K562 (cell line): Measurements from ENCODE around the gene ZNF626. TPM values are rescaled to one million over a fixed set of nuclear protein-coding genes. Genes with fewer than 3 reads are reported as not detected.

ENCODE experiments used
- ARHGAP35 ChIP-seq: fragments of 450-650 bp; IDR thresholded peaks from 2 replicates; pipeline ENCODE4 v1.6.1; 2018; ENCODE audit not compliant: partially characterized antibody
- E4F1 ChIP-seq: fragments of 250-450 bp; sonication (Bioruptor Pico); IDR thresholded peaks from 2 replicates; pipeline ENCODE4 v1.5.0; 2021; ENCODE audit warnings: mild to moderate bottlenecking, borderline replicate concordance
- EP400 ChIP-seq: fragments of 450-650 bp; IDR thresholded peaks from 2 replicates; pipeline ENCODE4 v1.6.1; 2017; ENCODE audit warnings: antibody characterized with exemption, mild to moderate bottlenecking, moderate library complexity
- FOXP1 ChIP-seq: sonication (generic); formaldehyde crosslinking; IDR thresholded peaks from 2 replicates; pipeline ENCODE4 v1.8.0; 2022; ENCODE audit warnings: mild to moderate bottlenecking, missing genetic modification reagents
- HDAC8 ChIP-seq: fragments of 450-650 bp; IDR thresholded peaks from 2 replicates; pipeline ENCODE4 v1.6.1; 2016; ENCODE audit warnings: mild to moderate bottlenecking, missing genetic modification characterization, moderate library complexity, missing compliant biosample characterization
- MAZ ChIP-seq, 2 experiments: fragments of 450-650 bp in 1 of 2; sonication (generic) in 1 of 2; formaldehyde crosslinking; IDR thresholded peaks in 1 of 2; conservative IDR thresholded peaks in 1 of 2; 2 replicates each; pipeline versions ENCODE4 v1.4.0 to v1.5.0; 2020; ENCODE audit warnings: mild to moderate bottlenecking in 1 of 2, missing genetic modification reagents in 1 of 2
- NFYB ChIP-seq: IDR thresholded peaks from 2 replicates; pipeline ENCODE4 v1.6.1; 2011; ENCODE audit warnings: mild to moderate bottlenecking, moderate library complexity; ENCODE audit not compliant: insufficient read length; ENCODE audit errors: extremely low read depth
- POLR2A ChIP-seq: fragments of 450-650 bp; conservative IDR thresholded peaks from 2 replicates; pipeline ENCODE4 v1.6.1; 2016
- POLR2AphosphoS2 ChIP-seq: IDR thresholded peaks from 2 replicates; pipeline ENCODE4 v1.6.1; 2012; ENCODE audit warnings: low read length, improper control_type of control experiment
- SMARCA4 ChIP-seq: fragments of 450-650 bp; IDR thresholded peaks from 2 replicates; pipeline ENCODE4 v1.6.1; 2016
- SNIP1 ChIP-seq: fragments of 450-650 bp; IDR thresholded peaks from 2 replicates; pipeline ENCODE4 v1.7.1; 2017; ENCODE audit warnings: low read depth, mild to moderate bottlenecking
- SRSF7 ChIP-seq: fragments of 200-400 bp; formaldehyde crosslinking; optimal IDR thresholded peaks from 2 replicates; pipeline ENCODE3; 2017; ENCODE audit warnings: mild to moderate bottlenecking, low read depth, low read length
- STAT5A ChIP-seq: IDR thresholded peaks from 2 replicates; pipeline ENCODE4 v1.6.1; 2012; ENCODE audit warnings: low read length, inconsistent platforms, borderline replicate concordance
- STAT5B ChIP-seq: fragments of 250-450 bp; sonication (Bioruptor Pico); IDR thresholded peaks from 2 replicates; pipeline ENCODE4 v1.8.0; 2021; ENCODE audit warnings: mild to moderate bottlenecking, inconsistent platforms
- THRA ChIP-seq: fragments of 450-650 bp; IDR thresholded peaks from 2 replicates; pipeline ENCODE4 v1.6.1; 2017; ENCODE audit warnings: mild to moderate bottlenecking, moderate library complexity
- THRB ChIP-seq: fragments of 450-650 bp; formaldehyde crosslinking; conservative IDR thresholded peaks from 2 replicates; pipeline ENCODE4 v1.4.0; 2022; ENCODE audit warnings: mild to moderate bottlenecking, missing genetic modification characterization
- ZFP91 ChIP-seq: sonication (generic); formaldehyde crosslinking; IDR thresholded peaks from 2 replicates; pipeline ENCODE4 v1.8.0; 2022; ENCODE audit warnings: mild to moderate bottlenecking, missing genetic modification reagents
- ZFX ChIP-seq: sonication (generic); formaldehyde crosslinking; IDR thresholded peaks from 2 replicates; pipeline ENCODE4 v1.8.0; 2022; ENCODE audit warnings: mild to moderate bottlenecking, missing genetic modification reagents, moderate library complexity
- ZNF239 ChIP-seq: fragments of 250-450 bp; sonication (Bioruptor Pico); IDR thresholded peaks from 2 replicates; pipeline ENCODE4 v1.4.0; 2020; ENCODE audit warnings: mild to moderate bottlenecking
- ZNF512 ChIP-seq: IDR thresholded peaks from 2 replicates; pipeline ENCODE4 v1.6.1; 2016; ENCODE audit warnings: missing genetic modification characterization, missing compliant biosample characterization
- ZNF707 ChIP-seq: fragments of 250-450 bp; sonication (Bioruptor Pico); conservative IDR thresholded peaks from 2 replicates; pipeline ENCODE4 v1.8.0; 2022; ENCODE audit warnings: inconsistent platforms, mild to moderate bottlenecking, moderate library complexity
- ZNF766 ChIP-seq: fragments of 200-800 bp; sonication (Bioruptor generic); conservative IDR thresholded peaks from 2 replicates; pipeline ENCODE4 v1.6.1; 2016; ENCODE audit warnings: missing genetic modification characterization, missing compliant biosample characterization
- polyA plus RNA-seq, 8 experiments: library from polyadenylated mRNA; depleted of rRNA in 4 of 8; stranded (reverse) in 5 of 8; unstranded in 3 of 8; fragments of >200 nt; fragmentation: Nextera tagmentation in 2 of 8; fragmentation: Illumina TruSeq in 1 of 8; extraction: Ambion mirVana in 2 of 8; extraction: Trizol in 1 of 8; gene quantifications; 2 replicates each; pipeline versions ENCODE4 v1.2.1 to v1.2.3, GENCODE V29; 2011 to 2014; ENCODE audit warnings: inconsistent platforms in 1 of 8, missing spikeins in 1 of 8
- total RNA-seq, 7 experiments: library from RNA; depleted of rRNA in 6 of 7; stranded (reverse); fragments of >200 nt in 6 of 7; fragmentation: Illumina TruSeq in 2 of 7; extraction: Trizol in 2 of 7; gene quantifications; 2 replicates each; pipeline versions ENCODE4 v1.2.1 to v1.2.3, GENCODE V29; 2011 to 2021; ENCODE audit warnings: low replicate concordance in 1 of 7

Gene ZNF626
- total and polyA plus RNA-seq, 9 of the 15 experiments (the other 6 are each of a cell fraction or from before 2014, with no cell fraction given) = 1.6 to 7.7 (median 4.1) TPM

- no peak for TF ChIP-seq ZFP91 (CRISPR knock-in tag)
- no peak for TF ChIP-seq ZNF707 (CRISPR knock-in tag)
- no peak for TF ChIP-seq HDAC8
- TF ChIP-seq THRA = no peak
- peak; percentile 96 for TF ChIP-seq NFYB
- no peak for TF ChIP-seq SMARCA4
- peak; percentile 52; the same call in 1 of the 2 replicates for TF ChIP-seq EP400
- peak; percentile 83 for TF ChIP-seq POLR2A
- TF ChIP-seq THRB (CRISPR knock-in tag) = no peak
- no peak for TF ChIP-seq E4F1 (CRISPR knock-in tag)
- no peak for TF ChIP-seq ZNF512
- no peak for TF ChIP-seq ZNF766
- no peak; a peak in 1 of 4 replicates for TF ChIP-seq MAZ (CRISPR knock-in tag; conservative IDR thresholded peaks at IDR 0.05 in 1 of 2, IDR thresholded peaks at IDR 0.05 in 1 of 2)
- no peak for TF ChIP-seq POLR2AphosphoS2
- TF ChIP-seq ZNF239 (CRISPR knock-in tag) = no peak
- TF ChIP-seq FOXP1 (CRISPR knock-in tag) = no peak
- TF ChIP-seq STAT5B (CRISPR knock-in tag) = no peak
- TF ChIP-seq SNIP1 = no peak
- no peak for TF ChIP-seq STAT5A
- no peak for TF ChIP-seq ARHGAP35
- no peak for TF ChIP-seq SRSF7
- TF ChIP-seq ZFX (CRISPR knock-in tag) = peak; percentile 75
Measured at GRCh38 chr19:20661150-20661819, at the start of gene ZNF626 (continued).
